ENCODE results near the gene UBE3C. TPM values are rescaled to one million over a fixed set of nuclear protein-coding genes. Genes with fewer than 3 reads are reported as not detected.

Gene UBE3C
- total and polyA plus RNA-seq, 2 experiments from 2014 or later, result 30.8 to 92.7 TPM

DNA sequence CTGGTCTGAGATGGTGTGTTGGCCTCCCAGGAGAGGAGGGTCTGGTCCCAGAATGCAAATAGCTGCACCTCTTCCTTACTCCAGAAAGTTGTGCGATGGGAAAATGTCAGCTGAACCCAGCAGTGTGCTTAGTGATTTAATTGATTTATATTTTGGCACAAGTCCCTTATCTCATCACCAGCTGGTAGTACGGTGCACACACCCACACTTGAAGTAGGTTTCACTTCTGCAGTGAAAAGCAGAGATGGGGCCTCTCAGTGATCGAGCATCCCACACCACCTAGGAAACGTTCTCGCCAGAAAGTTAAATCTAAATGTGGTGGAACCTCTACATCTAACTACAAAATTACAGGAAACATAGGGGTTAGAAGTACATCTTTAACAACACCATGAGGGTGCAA, 80.4 kb downstream of the UBE3C start:
- Histone ChIP-seq H2AFZ (no peak overlapping the region), H3K9ac (no peak overlapping the region), H3K9me3 (ENCODE audit: low read depth) (no peaks in the 10 kb centered on the region), H3K4me1 (ENCODE audit: insufficient read depth) (no peaks in the 10 kb centered on the region), H3K36me3 (ENCODE audit: low read depth) (peaks cover 21% of the 10 kb centered on the region), H3K79me2 (ENCODE audit: insufficient read depth) (peaks cover 9% of the 10 kb centered on the region), H3K4me3 (no peak overlapping the region), H3K9me2 (ENCODE audit: insufficient read depth) (no peaks in the 10 kb centered on the region), H4K20me1 (ENCODE audit: insufficient read depth) (no peaks in the 10 kb centered on the region), H3K4me2 (ENCODE audit: unreplicated experiment) (no peak overlapping the region), H3K27me3 (replicated peaks; ENCODE audit: insufficient read depth) (no peaks in the 10 kb centered on the region), H3K27ac (no peak overlapping the region), H3F3A (ENCODE audit: insufficient read depth) (no peaks in the 10 kb centered on the region)
- DNase-seq, result no peak
- in situ Hi-C loops (cut with MboI), result no loop called here
- TF ChIP-seq EZH2phosphoT487 (IDR thresholded peaks at IDR 0.05; ENCODE audit: insufficient read depth, low read depth) (no peak), EZH2 (IDR thresholded peaks at IDR 0.05; ENCODE audit: insufficient read depth, poor library complexity, severe bottlenecking) (no peak)
- WGBS, 2 experiments (ENCODE audit: low coverage in 1 of 2, low lambda C conversion rate in 2 of 2, missing lambda C conversion rate in 2 of 2), result 85 to 86% methylated on average over 5 of the region's 5 CpGs

DNA sequence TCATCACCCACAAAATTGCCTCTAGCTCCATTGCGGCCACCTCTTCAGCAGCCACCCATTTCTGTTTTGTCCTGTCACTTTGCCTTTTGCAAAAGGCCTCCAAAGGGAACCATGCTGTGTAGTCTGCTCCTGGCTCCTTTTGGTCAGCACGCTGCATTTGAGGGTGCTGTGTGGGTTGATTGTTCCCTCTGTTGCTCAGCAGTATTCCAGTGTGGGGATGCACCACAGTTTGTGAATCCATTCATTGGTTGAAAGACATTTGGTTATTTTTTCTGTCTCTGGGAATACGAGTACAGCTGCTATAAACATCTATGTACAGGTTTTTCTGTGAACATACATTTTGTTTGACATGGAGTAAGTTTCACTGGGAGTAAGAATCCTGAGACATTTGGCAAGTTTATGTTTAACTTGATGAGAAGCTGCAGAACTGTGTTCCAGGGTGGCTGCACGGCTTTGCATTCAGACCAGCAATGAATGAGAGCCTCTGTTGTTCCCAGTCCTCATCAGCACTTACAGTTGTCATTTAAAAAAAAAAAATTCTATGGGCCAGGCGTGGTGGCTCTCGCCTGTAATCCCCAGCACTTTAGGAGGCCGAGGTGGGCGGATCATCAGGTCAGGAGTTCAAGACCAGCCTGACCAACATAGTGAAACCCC, 82.3 kb downstream of the UBE3C start:
- TF ChIP-seq EZH2 (IDR thresholded peaks at IDR 0.05; ENCODE audit: insufficient read depth, poor library complexity, severe bottlenecking) (no peak), EZH2phosphoT487 (IDR thresholded peaks at IDR 0.05; ENCODE audit: insufficient read depth, low read depth) (no peak)
- peaks cover 31% of the 10 kb centered on the region for H3K36me3 ChIP-seq (ENCODE audit: low read depth)
- H2AFZ ChIP-seq, result no peak overlapping the region
- H3K9me3 ChIP-seq (ENCODE audit: low read depth), result no peaks in the 10 kb centered on the region
- H3K79me2 ChIP-seq (ENCODE audit: insufficient read depth), result no peaks in the 10 kb centered on the region; the same call in 1 of the 2 replicates
- H3K27me3 ChIP-seq (replicated peaks; ENCODE audit: insufficient read depth), result no peaks in the 10 kb centered on the region
- H3K9me2 ChIP-seq (ENCODE audit: insufficient read depth), result no peaks in the 10 kb centered on the region
- H4K20me1 ChIP-seq (ENCODE audit: insufficient read depth), result no peaks in the 10 kb centered on the region
- H3K4me3 ChIP-seq, result no peak overlapping the region
- H3K9ac ChIP-seq, result no peak overlapping the region
- 0 out of 2 replicates have a peak, but pooled peaks cover 6% of the 10 kb centered on the region for H3F3A ChIP-seq (ENCODE audit: insufficient read depth)
- no peak overlapping the region for H3K27ac ChIP-seq
- WGBS, 2 experiments (ENCODE audit: low coverage in 1 of 2, low lambda C conversion rate in 2 of 2, missing lambda C conversion rate in 2 of 2), result 81 to 82% methylated on average over 8 of the region's 8 CpGs
- no peaks in the 10 kb centered on the region for H3K4me1 ChIP-seq (ENCODE audit: insufficient read depth)
- DNase-seq, result no peak
- in situ Hi-C loops (cut with MboI), result no loop called here
- no peak overlapping the region for H3K4me2 ChIP-seq (ENCODE audit: unreplicated experiment)

GRCh38 chr7:157222687-157223086, 84.0 kb downstream of the UBE3C start:
- Histone ChIP-seq H3K4me2 (ENCODE audit: unreplicated experiment) (no peak overlapping the region), H3K4me1 (ENCODE audit: insufficient read depth) (no peaks in the 10 kb centered on the region), H4K20me1 (ENCODE audit: insufficient read depth) (no peaks in the 10 kb centered on the region), H3K9me2 (ENCODE audit: insufficient read depth) (no peaks in the 10 kb centered on the region), H3K9me3 (ENCODE audit: low read depth) (no peaks in the 10 kb centered on the region), H3K36me3 (ENCODE audit: low read depth) (peaks cover 27% of the 10 kb centered on the region), H3K27me3 (replicated peaks; ENCODE audit: insufficient read depth) (no peaks in the 10 kb centered on the region), H3K79me2 (ENCODE audit: insufficient read depth) (no peaks in the 10 kb centered on the region; the same call in 1 of the 2 replicates), H3F3A (ENCODE audit: insufficient read depth) (0 out of 2 replicates have a peak, but pooled peaks cover 14% of the 10 kb centered on the region), H3K27ac (no peak overlapping the region), H3K4me3 (no peak overlapping the region), H2AFZ (no peak overlapping the region), H3K9ac (no peak overlapping the region)
- in situ Hi-C loops (cut with MboI), result no loop called here
- 96 to 97% methylated on average over 10 of the region's 10 CpGs for WGBS, 2 experiments (ENCODE audit: low coverage in 1 of 2, low lambda C conversion rate in 2 of 2, missing lambda C conversion rate in 2 of 2)
- TF ChIP-seq EZH2phosphoT487 (IDR thresholded peaks at IDR 0.05; ENCODE audit: insufficient read depth, low read depth) (no peak), EZH2 (IDR thresholded peaks at IDR 0.05; ENCODE audit: insufficient read depth, poor library complexity, severe bottlenecking) (no peak)
- DNase-seq, result no peak

- H3K36me3 ChIP-seq (ENCODE audit: low read depth), result peaks cover 21% of the 10 kb centered on the region
- DNase-seq, result peak; percentile 42
Measured at GRCh38 chr7:157224627-157225026, 85.9 kb downstream of the UBE3C start.

More at GRCh38 chr7:157224627-157225026, 85.9 kb downstream of the UBE3C start:
- no peak overlapping the region for H2AFZ ChIP-seq
- no peak overlapping the region for H3K9ac ChIP-seq
- no peaks in the 10 kb centered on the region for H3K27me3 ChIP-seq (replicated peaks; ENCODE audit: insufficient read depth)
- H3K27ac ChIP-seq, result no peak overlapping the region
- 0 out of 2 replicates have a peak, but pooled peaks cover 14% of the 10 kb centered on the region for H3F3A ChIP-seq (ENCODE audit: insufficient read depth)
- no peaks in the 10 kb centered on the region for H4K20me1 ChIP-seq (ENCODE audit: insufficient read depth)
- no peaks in the 10 kb centered on the region for H3K9me2 ChIP-seq (ENCODE audit: insufficient read depth)
- no peak overlapping the region for H3K4me2 ChIP-seq (ENCODE audit: unreplicated experiment)
- in situ Hi-C loops (cut with MboI), result no loop called here
- H3K4me3 ChIP-seq, result no peak overlapping the region
- TF ChIP-seq EZH2 (IDR thresholded peaks at IDR 0.05; ENCODE audit: insufficient read depth, poor library complexity, severe bottlenecking), result no peak
- no peak for TF ChIP-seq EZH2phosphoT487 (IDR thresholded peaks at IDR 0.05; ENCODE audit: insufficient read depth, low read depth)
- H3K79me2 ChIP-seq (ENCODE audit: insufficient read depth), result no peaks in the 10 kb centered on the region
- H3K4me1 ChIP-seq (ENCODE audit: insufficient read depth), result no peaks in the 10 kb centered on the region
- WGBS, 2 experiments (ENCODE audit: low coverage in 1 of 2, low lambda C conversion rate in 2 of 2, missing lambda C conversion rate in 2 of 2), result 66 to 70% methylated on average over 4 of the region's 4 CpGs
- no peaks in the 10 kb centered on the region for H3K9me3 ChIP-seq (ENCODE audit: low read depth)
